HL-60/S4 (cell line): Measurements from ENCODE around the gene DYNLRB1.

Source experiments
- in situ Hi-C: fragments of 300-500 bp; cut with MboI; formaldehyde crosslinking; loops from 2 replicates; pipeline ENCODE4 v1.14.3; 2022; ENCODE audit warnings: low sequenced_read_pairs

DYNLRB1 gene

GRCh38 chr20:34532320-34532719 lies 16.1 kb downstream of the DYNLRB1 start:
- in situ Hi-C loops, result loop anchor here (10.0 kb wide), 1 partner anchor 182 kb away; no protein-coding TSS in a partner anchor

DNA sequence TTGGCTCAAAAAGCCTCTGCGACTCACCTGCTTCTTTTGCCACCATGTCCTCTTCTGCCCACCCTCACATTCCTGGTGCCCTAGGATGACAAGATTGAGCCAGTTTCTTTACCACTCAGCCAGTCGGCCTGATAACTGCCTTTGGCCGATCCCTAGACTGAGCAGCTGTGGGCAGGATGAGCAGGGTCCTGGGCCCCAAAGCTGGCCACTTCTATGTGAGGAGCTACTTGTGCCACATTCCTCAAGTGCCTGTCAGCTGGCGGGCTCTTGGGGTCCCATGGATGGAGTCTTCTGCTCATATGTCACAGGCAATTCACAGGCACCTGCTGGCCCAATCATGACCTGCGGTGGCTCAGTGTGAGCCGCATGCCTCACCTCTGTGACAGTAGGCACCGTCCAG lies 16.5 kb downstream of the DYNLRB1 start:
- in situ Hi-C loops, result loop anchor here (10.0 kb wide), 1 partner anchor 182 kb away; no protein-coding TSS in a partner anchor

DNA sequence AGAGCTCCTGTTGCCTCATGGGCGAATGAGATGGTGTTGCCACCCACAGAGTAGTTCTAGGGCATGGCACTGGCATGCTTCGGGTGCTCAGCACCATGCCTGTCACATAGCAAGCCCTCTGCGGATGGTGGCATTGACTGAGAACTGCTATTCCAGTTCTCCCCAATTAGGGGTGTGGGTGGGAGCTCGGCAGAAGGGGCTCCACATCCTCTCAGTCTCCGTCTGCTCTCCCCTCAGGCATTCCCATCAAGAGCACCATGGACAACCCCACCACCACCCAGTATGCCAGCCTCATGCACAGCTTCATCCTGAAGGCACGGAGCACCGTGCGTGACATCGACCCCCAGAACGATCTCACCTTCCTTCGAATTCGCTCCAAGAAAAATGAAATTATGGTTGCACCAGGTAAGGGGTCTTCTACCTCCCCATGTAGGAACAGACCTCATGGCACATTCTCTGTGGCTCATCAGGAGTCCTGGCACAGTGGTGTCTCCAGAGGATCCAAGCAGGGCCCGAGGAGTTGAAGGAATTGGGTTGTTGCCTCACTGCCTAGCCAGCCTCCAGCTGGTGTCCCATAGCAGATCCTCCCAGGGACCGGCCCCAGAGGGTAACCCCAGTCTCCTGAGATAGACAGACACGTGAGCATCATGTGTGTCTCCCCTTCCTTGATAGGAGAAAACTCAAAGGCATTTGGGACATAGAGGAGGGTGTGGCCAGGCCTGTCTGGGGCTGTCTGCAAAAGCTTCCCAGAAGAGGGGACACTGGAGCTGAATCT lies 18.4 kb downstream of the DYNLRB1 start:
- in situ Hi-C loops, result loop anchor here (10.0 kb wide), 1 partner anchor 180 kb away; no protein-coding TSS in a partner anchor

DNA sequence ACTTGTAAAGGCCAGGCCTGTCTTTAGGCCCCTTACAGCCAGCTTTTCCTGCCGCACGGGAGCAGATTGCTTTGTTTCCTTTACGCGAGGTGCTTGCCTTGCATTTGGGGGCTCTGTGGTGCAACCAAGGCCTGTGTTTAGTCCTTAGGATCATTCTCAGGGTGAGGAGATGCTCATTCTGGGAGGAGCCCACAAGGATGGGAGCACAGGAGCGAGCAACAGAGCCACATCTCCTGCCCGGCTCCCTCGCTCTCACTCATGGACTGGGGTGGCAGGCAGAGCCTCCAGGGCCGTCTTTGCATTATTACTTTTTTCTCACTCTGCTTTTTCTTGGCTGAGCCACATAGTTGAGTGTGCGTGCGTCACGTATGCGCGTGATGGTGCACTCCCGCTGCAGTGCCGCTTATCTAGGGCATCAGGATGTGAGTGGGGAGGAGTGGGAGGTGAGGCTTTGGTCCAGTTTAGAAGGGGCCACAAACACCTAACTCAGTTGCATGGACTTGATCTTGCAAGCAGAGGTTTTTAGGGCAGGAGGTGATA lies 19.1 kb downstream of the DYNLRB1 start:
- in situ Hi-C loops, result loop anchor here (10.0 kb wide), 1 partner anchor 179 kb away; no protein-coding TSS in a partner anchor

- in situ Hi-C loops, result loop anchor here (10.0 kb wide), 1 partner anchor 179 kb away; no protein-coding TSS in a partner anchor
Observed at GRCh38 chr20:34535857-34536256, 19.6 kb downstream of the DYNLRB1 start.

- in situ Hi-C loops, result loop anchor here (10.0 kb wide), 1 partner anchor 178 kb away; no protein-coding TSS in a partner anchor
Observed at GRCh38 chr20:34536798-34537394, 20.7 kb downstream of the DYNLRB1 start.

DNA sequence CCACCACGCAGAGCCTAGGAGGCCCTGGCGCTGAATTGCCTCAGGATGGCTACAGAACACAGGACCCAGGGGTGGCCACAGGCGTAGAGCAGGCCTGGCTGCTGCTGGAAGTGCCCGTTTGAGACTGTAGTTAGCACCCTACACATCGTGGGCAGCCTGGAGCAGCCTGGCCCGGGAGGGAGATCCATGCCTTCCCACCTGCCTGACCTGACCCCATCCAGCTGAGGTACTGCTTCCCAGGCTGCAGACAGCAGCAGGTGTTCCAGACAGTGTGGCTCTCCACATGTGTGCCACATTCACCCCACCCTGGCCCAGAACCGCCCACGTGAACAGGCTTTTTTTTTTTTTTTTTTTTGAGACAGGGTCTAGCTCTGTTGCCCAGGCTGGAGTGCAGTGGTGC lies 21.4 kb downstream of the DYNLRB1 start:
- in situ Hi-C loops, result loop anchor here (10.0 kb wide), 1 partner anchor 177 kb away; no protein-coding TSS in a partner anchor

GRCh38 chr20:34538671-34539123 lies 22.5 kb downstream of the DYNLRB1 start:
- in situ Hi-C loops, result loop anchor here (10.0 kb wide), 1 partner anchor 176 kb away; no protein-coding TSS in a partner anchor

GRCh38 chr20:34539756-34540155 lies 23.5 kb downstream of the DYNLRB1 start:
- in situ Hi-C loops, result loop anchor here (10.0 kb wide), 1 partner anchor 175 kb away; no protein-coding TSS in a partner anchor

DNA sequence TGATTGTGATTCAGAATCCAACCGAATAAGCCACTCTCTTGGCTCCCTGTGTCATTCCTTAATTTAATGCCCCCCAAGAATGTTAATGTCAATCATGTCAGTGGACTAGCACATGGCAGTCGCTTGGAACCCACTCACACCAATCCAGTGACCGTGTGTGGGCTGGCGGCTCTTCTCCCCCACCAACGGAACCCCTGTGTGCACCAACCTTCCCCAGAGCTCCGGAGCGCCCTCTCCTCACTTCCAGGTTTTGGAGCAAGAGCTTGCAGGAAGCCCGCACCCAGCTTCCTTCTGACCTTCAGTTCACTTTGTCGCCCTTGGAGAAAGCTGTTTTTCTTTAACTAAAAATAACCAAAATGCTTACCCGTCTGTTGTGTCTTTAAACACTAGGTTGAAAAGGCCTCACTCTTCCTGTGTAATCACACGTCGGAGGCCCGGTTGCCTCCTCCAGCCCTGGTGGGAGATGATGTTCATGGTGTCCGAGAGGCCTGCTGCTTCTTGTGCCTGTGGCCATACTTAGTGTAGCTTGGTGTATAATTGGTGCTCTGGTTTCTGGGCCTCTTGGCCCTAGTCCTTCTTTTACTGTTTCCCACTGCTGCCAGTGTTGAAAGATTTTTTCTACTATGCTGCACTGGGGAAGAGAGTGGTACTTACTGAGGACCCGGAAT lies 24.5 kb downstream of the DYNLRB1 start:
- in situ Hi-C loops, result no loop called here

- in situ Hi-C loops, result no loop called here
Observed at GRCh38 chr20:34541264-34541901, 25.2 kb downstream of the DYNLRB1 start.

DNA sequence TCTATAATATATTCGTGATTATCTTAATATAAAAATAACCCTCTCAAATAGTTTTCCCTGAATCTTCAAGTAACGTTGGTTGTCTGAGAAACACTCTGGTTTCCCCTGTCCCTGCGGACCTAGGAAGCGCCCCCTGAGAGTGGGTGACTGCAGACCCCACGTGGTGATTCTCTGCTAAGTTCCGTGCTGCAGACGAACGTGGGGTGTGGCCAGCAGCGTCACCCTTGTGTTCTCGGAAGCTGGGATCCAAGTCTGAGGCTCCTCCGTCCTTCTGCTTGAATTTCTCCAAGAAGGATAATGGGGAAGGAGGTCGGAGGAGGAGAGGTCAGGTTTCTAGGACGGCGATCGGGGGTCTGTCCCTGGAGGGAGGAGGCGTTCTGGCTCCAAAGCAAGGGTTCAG lies 25.7 kb downstream of the DYNLRB1 start:
- in situ Hi-C loops, result no loop called here

- in situ Hi-C loops, result no loop called here
Observed at GRCh38 chr20:34542439-34542838, 26.2 kb downstream of the DYNLRB1 start.

GRCh38 chr20:34543463-34544056 lies 27.3 kb downstream of the DYNLRB1 start:
- in situ Hi-C loops, result no loop called here

DNA sequence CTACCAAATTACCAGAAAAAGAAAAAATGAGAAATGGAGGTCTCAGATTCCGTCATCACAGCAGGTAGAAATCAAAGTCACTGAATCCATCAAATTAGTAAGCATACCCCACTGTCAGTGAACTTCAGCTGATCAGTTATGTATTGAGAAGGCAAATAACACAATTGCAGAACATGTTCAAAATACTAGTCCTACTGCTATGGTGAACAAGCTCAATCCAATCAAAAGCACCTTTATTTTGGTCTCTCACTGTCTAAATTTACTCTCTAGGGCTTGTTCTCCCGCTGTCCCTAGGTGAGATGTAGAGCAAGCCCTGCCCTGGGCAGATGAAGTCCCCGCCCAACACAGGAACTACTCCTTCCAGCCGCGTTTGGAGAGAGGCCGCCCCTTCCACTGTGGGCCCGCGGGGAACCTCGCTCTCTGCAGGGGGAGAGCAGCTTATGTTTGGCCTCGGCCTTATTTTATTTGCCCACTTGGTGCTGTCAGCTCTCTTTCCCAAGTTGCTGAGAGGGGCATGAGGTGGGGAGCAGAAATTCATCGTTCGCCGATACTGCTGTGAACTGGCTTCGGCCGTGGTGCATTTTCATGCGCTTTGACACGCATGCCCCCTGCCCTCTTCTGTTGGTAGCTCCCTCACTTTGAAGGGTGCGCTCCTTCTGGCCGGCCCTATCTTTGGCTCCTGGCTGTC lies 28.0 kb downstream of the DYNLRB1 start:
- in situ Hi-C loops, result no loop called here

GRCh38 chr20:34546751-34547181 lies 30.5 kb downstream of the DYNLRB1 start:
- in situ Hi-C loops, result no loop called here

- in situ Hi-C loops, result no loop called here
Observed at GRCh38 chr20:34547844-34548613, 31.8 kb downstream of the DYNLRB1 start.

DNA sequence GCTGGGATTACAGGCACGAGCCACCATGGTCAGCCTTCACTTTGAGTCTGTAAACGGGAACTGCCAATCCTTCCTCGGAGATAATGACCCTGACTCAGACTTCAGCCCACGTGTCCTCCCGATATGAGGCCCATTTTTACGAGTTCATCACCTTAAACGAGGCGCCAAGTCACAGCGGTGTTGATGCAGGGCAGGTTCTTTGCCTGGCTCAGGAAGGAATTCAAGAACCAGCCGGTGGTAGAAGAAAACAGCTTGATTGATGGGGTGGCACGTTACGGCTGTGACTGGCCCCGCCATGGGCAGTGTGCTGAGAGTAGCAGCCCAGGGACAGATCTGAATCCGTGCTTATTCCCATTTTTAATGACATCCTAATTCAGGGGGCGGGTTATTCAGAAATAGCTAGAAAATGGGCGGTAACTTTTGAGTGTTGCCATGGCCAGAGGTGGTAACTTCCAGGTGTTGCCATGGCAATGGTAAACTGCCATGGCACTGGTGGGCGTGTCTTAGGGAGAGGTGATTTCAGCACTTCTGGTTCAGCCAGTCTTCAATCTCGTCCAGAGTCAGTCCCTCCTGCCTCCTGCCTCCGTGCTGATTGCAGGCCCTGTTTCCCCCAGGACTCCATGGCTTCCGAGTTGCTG lies 33.2 kb downstream of the DYNLRB1 start:
- in situ Hi-C loops, result no loop called here
